GM23338 (cell line): ENCODE results near the gene IFNG. TPM values are rescaled to one million over a fixed set of nuclear protein-coding genes. Genes with fewer than 3 reads are reported as not detected.

Experiments
- ATAC-seq: fragments of 200-7000 bp; cut with Tn5 transposase; 3 replicates; pipeline ENCODE4 v1.9.1; 2020
- DNase-seq: peaks from one replicate; pipeline ENCODE4 v3.0.0-alpha.2; 2015; ENCODE audit warnings: low spot score
- H2AFZ ChIP-seq: fragments of 200-600 bp; sonication (generic); 2 replicates; pipeline ENCODE4 v1.8.0; 2016; ENCODE audit warnings: antibody characterized with exemption, mild to moderate bottlenecking, moderate library complexity
- H3F3A ChIP-seq: fragments of 200-600 bp; sonication (generic); replicated peaks from 2 replicates; pipeline ENCODE4 v1.8.0; 2017; ENCODE audit warnings: antibody characterized with exemption, mixed run types, low read depth
- H3K27ac ChIP-seq: fragments of 200-600 bp; sonication (generic); 2 replicates; pipeline ENCODE4 v1.6.1; 2016; ENCODE audit warnings: low read depth
- H3K27me3 ChIP-seq: fragments of 200-600 bp; sonication (generic); 2 replicates; pipeline ENCODE4 v1.8.0; 2016; ENCODE audit warnings: mild to moderate bottlenecking, mixed run types, moderate library complexity; ENCODE audit not compliant: insufficient read depth
- H3K36me3 ChIP-seq: fragments of 200-600 bp; sonication (generic); 2 replicates; pipeline ENCODE4 v1.8.0; 2016; ENCODE audit warnings: mild to moderate bottlenecking; ENCODE audit not compliant: insufficient read depth
- H3K4me1 ChIP-seq: fragments of 200-600 bp; sonication (generic); 2 replicates; pipeline ENCODE4 v1.8.0; 2016; ENCODE audit warnings: mild to moderate bottlenecking, moderate library complexity; ENCODE audit not compliant: insufficient read depth
- H3K4me2 ChIP-seq: fragments of 200-600 bp; sonication (generic); 2 replicates; pipeline ENCODE4 v1.7.1; 2017; ENCODE audit warnings: mixed run types
- H3K4me3 ChIP-seq: fragments of 200-600 bp; sonication (generic); 2 replicates; pipeline ENCODE4 v1.6.1; 2016; ENCODE audit warnings: mixed run types
- H3K79me2 ChIP-seq: fragments of 200-600 bp; sonication (generic); replicated peaks from 2 replicates; pipeline ENCODE4 v1.8.0; 2017; ENCODE audit warnings: mild to moderate bottlenecking; ENCODE audit not compliant: insufficient read depth
- H3K9me2 ChIP-seq: fragments of 200-600 bp; sonication (generic); 2 replicates; pipeline ENCODE4 v1.8.0; 2017; ENCODE audit not compliant: insufficient read depth
- H4K20me1 ChIP-seq: fragments of 200-600 bp; sonication (generic); replicated peaks from 2 replicates; pipeline ENCODE4 v1.8.0; 2017; ENCODE audit warnings: mild to moderate bottlenecking; ENCODE audit not compliant: insufficient read depth
- H3K27ac Mint-ChIP-seq: 2 replicates; pipeline ENCODE4 v1.8.0; 2020; ENCODE audit warnings: inconsistent platforms, mild to moderate bottlenecking, moderate library complexity, mixed read lengths
- H3K27me3 Mint-ChIP-seq: 3 replicates; pipeline ENCODE4 v1.8.0; 2022; ENCODE audit warnings: low read depth, mild to moderate bottlenecking, moderate library complexity, mixed read lengths, inconsistent platforms; ENCODE audit not compliant: insufficient read depth, poor library complexity
- H3K36me3 Mint-ChIP-seq: 3 replicates; pipeline ENCODE4 v1.8.0; 2021; ENCODE audit warnings: low read depth, mild to moderate bottlenecking, inconsistent platforms, moderate library complexity, mixed read lengths
- H3K4me1 Mint-ChIP-seq: 3 replicates; pipeline ENCODE4 v1.8.0; 2020; ENCODE audit warnings: mild to moderate bottlenecking, inconsistent platforms, mixed read lengths
- H3K4me3 Mint-ChIP-seq: 3 replicates; pipeline ENCODE4 v1.8.0; 2021; ENCODE audit warnings: moderate library complexity, mild to moderate bottlenecking, inconsistent platforms, mixed read lengths
- H3K9me3 Mint-ChIP-seq: 3 replicates; pipeline ENCODE4 v1.8.0; 2020; ENCODE audit warnings: moderate library complexity, mild to moderate bottlenecking, inconsistent platforms, mixed read lengths
- CTCF ChIP-seq, 2 experiments: fragments of 200-600 bp in 1 of 2; sonication (generic) in 1 of 2; conservative IDR thresholded peaks; 2 replicates each; pipeline versions ENCODE4 v1.5.1 to v1.6.1; 2016 to 2017; ENCODE audit warnings: antibody characterized with exemption in 2 of 2, low read depth in 2 of 2, mild to moderate bottlenecking in 2 of 2, moderate library complexity in 1 of 2
- ETS1 ChIP-seq: IDR thresholded peaks from 2 replicates; pipeline ENCODE4 v1.6.1; 2016; ENCODE audit warnings: antibody characterized with exemption
- EZH2 ChIP-seq: fragments of 200-600 bp; sonication (generic); IDR thresholded peaks from one replicate; pipeline ENCODE4 v1.8.0; 2017; ENCODE audit warnings: antibody characterized with exemption, mild to moderate bottlenecking, low read depth; ENCODE audit not compliant: unreplicated experiment
- EZH2phosphoT487 ChIP-seq: fragments of 200-600 bp; sonication (generic); IDR thresholded peaks from one replicate; pipeline ENCODE4 v1.8.1; 2018; ENCODE audit warnings: antibody characterized with exemption; ENCODE audit not compliant: unreplicated experiment
- JUNB ChIP-seq: IDR thresholded peaks from one replicate; pipeline ENCODE4 v1.6.1; 2016; ENCODE audit warnings: antibody characterized with exemption; ENCODE audit not compliant: unreplicated experiment
- POLR2AphosphoS5 ChIP-seq: IDR thresholded peaks from 2 replicates; pipeline ENCODE4 v1.6.1; 2016; ENCODE audit warnings: antibody characterized with exemption, low read depth
- STAT1 ChIP-seq: IDR thresholded peaks from one replicate; pipeline ENCODE4 v1.6.1; 2016; ENCODE audit warnings: antibody characterized with exemption; ENCODE audit not compliant: unreplicated experiment
- ZNF331 ChIP-seq: fragments of 250-450 bp; sonication (Bioruptor Pico); IDR thresholded peaks from 2 replicates; pipeline ENCODE4 v1.5.0; 2020; ENCODE audit warnings: low read depth, mild to moderate bottlenecking, moderate library complexity
- ZNF462 ChIP-seq: fragments of 250-450 bp; sonication (Bioruptor Pico); IDR thresholded peaks from 2 replicates; pipeline ENCODE4 v1.5.0; 2020; ENCODE audit warnings: mild to moderate bottlenecking, moderate library complexity
- polyA plus RNA-seq: library from polyadenylated mRNA; unstranded; fragments of >200 nt; fragmentation: Nextera tagmentation; extraction: Ambion mirVana; gene quantifications from 2 replicates; pipeline ENCODE4 v1.2.1, GENCODE V29; 2016
- total RNA-seq: library from RNA; depleted of rRNA; stranded (reverse); fragments of >200 nt; shearing (Covaris generic); gene quantifications from 2 replicates; pipeline ENCODE4 v1.2.3, GENCODE V29; 2014

IFNG gene
- total and polyA plus RNA-seq, 2 experiments from 2014 or later: not detected

DNA sequence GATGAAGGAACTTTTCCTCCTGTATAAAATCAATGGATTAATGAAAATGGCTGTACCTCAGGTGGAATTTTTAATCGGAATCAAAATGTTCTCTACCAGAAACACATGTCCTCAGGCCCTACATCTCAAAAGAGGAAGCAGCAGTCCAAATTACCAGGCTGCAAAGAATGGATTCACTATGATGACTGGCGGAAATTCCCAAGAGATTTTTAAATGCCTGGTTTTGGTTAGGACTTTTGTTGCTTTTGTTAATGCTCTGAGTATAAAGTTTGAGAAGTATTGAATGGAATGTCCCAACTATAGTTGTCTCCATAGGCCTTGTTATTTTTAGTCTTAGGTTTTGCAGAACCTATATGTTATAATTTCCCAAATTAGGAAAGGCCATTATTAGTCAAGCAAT lies 11.2 kb upstream of the IFNG start:
- Histone ChIP-seq H3F3A (no peaks in the 10 kb centered on the region), H3K4me1 (no peaks in the 10 kb centered on the region), H3K4me2 (no peak overlapping the region), H3K27me3 (no peaks in the 10 kb centered on the region), H3K36me3 (no peaks in the 10 kb centered on the region), H3K9me2 (no peaks in the 10 kb centered on the region; the same call in 1 of the 2 replicates), H2AFZ (no peak overlapping the region), H4K20me1 (no peaks in the 10 kb centered on the region), H3K27ac (no peak overlapping the region), H3K4me3 (no peak overlapping the region), H3K79me2 (no peaks in the 10 kb centered on the region)
- no peak overlapping the region for H3K27ac Mint-ChIP-seq
- H3K4me1 Mint-ChIP-seq: peaks cover 2% of the 10 kb centered on the region; the same call in 1 of the 3 replicates
- no peaks in the 10 kb centered on the region for H3K9me3 Mint-ChIP-seq
- TF ChIP-seq POLR2AphosphoS5: no peak
- TF ChIP-seq CTCF (conservative IDR thresholded peaks at IDR 0.05; ENCODE audit: low read depth in 2 of 2): no peak
- TF ChIP-seq STAT1: no peak
- no peak for TF ChIP-seq EZH2phosphoT487
- TF ChIP-seq ZNF462: no peak
- no peak for TF ChIP-seq JUNB
- no peak for TF ChIP-seq EZH2
- TF ChIP-seq ETS1: no peak
- TF ChIP-seq ZNF331: no peak
- no peak for DNase-seq
- no peak for ATAC-seq
- H3K27me3 Mint-ChIP-seq: no peaks in the 10 kb centered on the region
- no peak overlapping the region for H3K4me3 Mint-ChIP-seq
- no peaks in the 10 kb centered on the region for H3K36me3 Mint-ChIP-seq
